B cell (primary cell): ENCODE measurements around the gene FUT9. TPM values are rescaled to one million over a fixed set of nuclear protein-coding genes. Genes with fewer than 3 reads are reported as not detected.

Experiments used
- ATAC-seq: fragments of 200-7000 bp; cut with Tn5 transposase; one replicate; pipeline ENCODE4 v1.10.0; 2021; ENCODE audit warnings: low read depth, mild to moderate bottlenecking, moderate number of reproducible peaks, moderate library complexity
- CTCF ChIA-PET: fragments of 350-600 bp; sonication (Branson Sonifier 250); formaldehyde crosslinking; loops from one replicate; lab custom pipeline; 2021; ENCODE audit warnings: antibody characterized with exemption, inconsistent platforms; lab: Charles Lee
- POLR2A ChIA-PET: fragments of 350-600 bp; sonication (Branson Sonifier 250); formaldehyde crosslinking; loops from one replicate; lab custom pipeline; 2021; ENCODE audit warnings: antibody characterized with exemption; lab: Charles Lee
- DNase-seq: peaks from one replicate; pipeline ENCODE4 v3.0.0; 2013
- H2AFZ ChIP-seq: 2 replicates; pipeline ENCODE4 v1.6.1; 2012; ENCODE audit warnings: mild to moderate bottlenecking, low read depth, low read length; ENCODE audit not compliant: insufficient read depth, poor library complexity, severe bottlenecking
- H3K27ac ChIP-seq, 2 donors: 1 replicate in 1 of 2; 2 replicates in 1 of 2; pipeline ENCODE4 v1.5.1; 2012 to 2013; ENCODE audit warnings: low read length in 2 of 2, mild to moderate bottlenecking in 2 of 2, moderate library complexity in 1 of 2
- H3K27me3 ChIP-seq, 4 experiments: fragments of 200-600 bp in 1 of 4; sonication (generic) in 1 of 4; replicated peaks in 1 of 4; 1 replicate in 2 of 4; 2 replicates in 2 of 4; pipeline versions ENCODE4 v1.6.1 to v1.7.0; 2013 to 2016; ENCODE audit warnings: low read length in 3 of 4, mild to moderate bottlenecking in 2 of 4, mixed read lengths in 1 of 4, moderate library complexity in 1 of 4; ENCODE audit not compliant: insufficient read depth in 4 of 4, control insufficient read depth in 3 of 4; ENCODE audit errors: control extremely low read depth in 1 of 4
- H3K36me3 ChIP-seq, 2 experiments: replicated peaks in 1 of 2; 1 replicate in 1 of 2; 2 replicates in 1 of 2; pipeline versions ENCODE4 v1.6.1 to v1.7.1; 2013; ENCODE audit warnings: low read length in 1 of 2; ENCODE audit not compliant: insufficient read depth in 2 of 2, control insufficient read depth in 1 of 2; ENCODE audit errors: control extremely low read depth in 1 of 2, extremely low read depth in 1 of 2
- H3K4me1 ChIP-seq, 2 donors: fragments of 200-600 bp in 1 of 2; sonication (generic) in 1 of 2; 1 replicate in 1 of 2; 2 replicates in 1 of 2; pipeline versions ENCODE4 v1.5.1 to v1.6.1; 2013 to 2017; ENCODE audit warnings: low read length in 2 of 2; ENCODE audit not compliant: control insufficient read depth in 2 of 2, insufficient read depth in 2 of 2
- H3K4me2 ChIP-seq: replicated peaks from 2 replicates; pipeline ENCODE3; 2012; ENCODE audit warnings: mild to moderate bottlenecking, low read depth, low read length; ENCODE audit not compliant: poor library complexity, severe bottlenecking
- H3K4me3 ChIP-seq, 5 experiments: fragments of 200-600 bp in 1 of 5; sonication (generic) in 1 of 5; 1 replicate in 3 of 5; 2 replicates in 2 of 5; pipeline versions ENCODE4 v1.5.1 to v1.7.0; 2011 to 2016; ENCODE audit warnings: low read length in 4 of 5, mild to moderate bottlenecking in 4 of 5, low read depth in 2 of 5, control low read depth in 1 of 5, moderate library complexity in 1 of 5; ENCODE audit not compliant: insufficient read depth in 1 of 5; ENCODE audit errors: control extremely low read depth in 1 of 5, extremely low read depth in 1 of 5
- H3K79me2 ChIP-seq: fragments of 200-600 bp; sonication (generic); one replicate; pipeline ENCODE4 v1.6.0; 2016; ENCODE audit warnings: low read length; ENCODE audit not compliant: control insufficient read depth, insufficient read depth
- H3K9ac ChIP-seq: fragments of 200-600 bp; sonication (generic); 2 replicates; pipeline ENCODE4 v1.6.1; 2017; ENCODE audit warnings: mild to moderate bottlenecking, low read length, moderate library complexity
- H3K9me3 ChIP-seq, 3 donors: one replicate each; pipeline versions ENCODE4 v1.6.1 to v1.7.1; 2013; ENCODE audit warnings: low read length in 2 of 3; ENCODE audit not compliant: control insufficient read depth in 2 of 3, insufficient read depth in 1 of 3; ENCODE audit errors: control extremely low read depth in 1 of 3
- H4K20me1 ChIP-seq: 2 replicates; pipeline ENCODE4 v1.6.0; 2012; ENCODE audit warnings: mild to moderate bottlenecking, low read length; ENCODE audit not compliant: insufficient read depth, control insufficient read depth, poor library complexity, severe bottlenecking
- H3K27ac Mint-ChIP-seq: one replicate; pipeline ENCODE4 v1.8.0; 2021; ENCODE audit warnings: mixed read lengths
- H3K27me3 Mint-ChIP-seq: one replicate; pipeline ENCODE4 v1.8.0; 2021; ENCODE audit warnings: mixed read lengths
- H3K4me1 Mint-ChIP-seq: one replicate; pipeline ENCODE4 v1.8.0; 2021; ENCODE audit warnings: mixed read lengths
- H3K4me3 Mint-ChIP-seq: one replicate; pipeline ENCODE4 v1.8.0; 2021; ENCODE audit warnings: mixed read lengths
- H3K9me3 Mint-ChIP-seq: one replicate; pipeline ENCODE4 v1.8.0; 2022; ENCODE audit warnings: mixed read lengths; ENCODE audit not compliant: insufficient read depth
- EZH2 ChIP-seq: IDR thresholded peaks from 2 replicates; pipeline ENCODE4 v1.6.1; 2012; ENCODE audit warnings: borderline replicate concordance, low read depth, mild to moderate bottlenecking, moderate library complexity, low read length; ENCODE audit not compliant: insufficient read depth, poor library complexity, severe bottlenecking
- WGBS: methylation state at CpG from one replicate; pipeline ENCODE4 v1.1.5; 2013; ENCODE audit warnings: missing lambda C conversion rate; ENCODE audit not compliant: insufficient coverage; 5-methylcytosine and 5-hydroxymethylcytosine counted together
- intact Hi-C: fragments of 100-400 bp; cut with micrococcal nuclease; formaldehyde crosslinking; loops from one replicate; pipeline ENCODE4 v1.10.0; 2022
- polyA plus RNA-seq: library from polyadenylated mRNA; depleted of rRNA; stranded (reverse); fragments of >200 nt; gene quantifications from 2 replicates; pipeline ENCODE4 v1.2.3, GENCODE V29; 2012
- total RNA-seq, 2 donors: library from RNA; stranded (reverse); fragments of 120-200 nt in 1 of 2; gene quantifications; 1 replicate in 1 of 2; 2 replicates in 1 of 2; pipeline versions ENCODE4 v1.2.3 to v1.2.4, GENCODE V29; 2013 to 2022
- TF ChIP-seq, protein P1 (sequence below): fragments of 200-600 bp; IDR thresholded peaks from one replicate; pipeline ENCODE4 v1.8.0; 2022; ENCODE audit warnings: antibody characterized with exemption, mild to moderate bottlenecking

Gene FUT9
- total and polyA plus RNA-seq, 2 donors (not counting 1 experiment from before 2014, with no cell fraction given) = not detected

DNA sequence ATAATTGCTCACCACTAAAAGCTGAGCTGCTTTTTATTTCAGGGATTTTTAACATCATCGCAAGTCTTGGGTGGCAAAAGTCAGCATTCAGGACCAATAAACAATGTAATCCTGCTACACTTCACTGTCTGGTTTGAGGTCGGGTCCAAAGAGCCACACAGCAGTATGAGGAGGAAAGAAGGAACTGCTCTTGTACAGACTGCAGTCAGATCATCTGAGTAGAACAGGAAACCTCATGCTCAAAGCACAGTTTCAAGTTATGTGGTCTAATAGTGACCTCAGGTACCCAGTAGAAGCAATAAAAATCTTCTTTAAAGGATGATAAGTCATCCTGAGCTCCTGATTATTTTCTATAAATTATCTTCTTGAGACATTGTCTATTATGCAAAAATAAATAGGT lies 211.4 kb downstream of the FUT9 start:
- ChIA-PET CTCF (no interaction called here), POLR2A (no interaction called here)
- WGBS = 100% methylated on average over 1 of the region's 2 CpGs
- H3K27ac Mint-ChIP-seq = no peak overlapping the region
- TF ChIP-seq EZH2 = no peak
- TF ChIP-seq, protein P1, sequence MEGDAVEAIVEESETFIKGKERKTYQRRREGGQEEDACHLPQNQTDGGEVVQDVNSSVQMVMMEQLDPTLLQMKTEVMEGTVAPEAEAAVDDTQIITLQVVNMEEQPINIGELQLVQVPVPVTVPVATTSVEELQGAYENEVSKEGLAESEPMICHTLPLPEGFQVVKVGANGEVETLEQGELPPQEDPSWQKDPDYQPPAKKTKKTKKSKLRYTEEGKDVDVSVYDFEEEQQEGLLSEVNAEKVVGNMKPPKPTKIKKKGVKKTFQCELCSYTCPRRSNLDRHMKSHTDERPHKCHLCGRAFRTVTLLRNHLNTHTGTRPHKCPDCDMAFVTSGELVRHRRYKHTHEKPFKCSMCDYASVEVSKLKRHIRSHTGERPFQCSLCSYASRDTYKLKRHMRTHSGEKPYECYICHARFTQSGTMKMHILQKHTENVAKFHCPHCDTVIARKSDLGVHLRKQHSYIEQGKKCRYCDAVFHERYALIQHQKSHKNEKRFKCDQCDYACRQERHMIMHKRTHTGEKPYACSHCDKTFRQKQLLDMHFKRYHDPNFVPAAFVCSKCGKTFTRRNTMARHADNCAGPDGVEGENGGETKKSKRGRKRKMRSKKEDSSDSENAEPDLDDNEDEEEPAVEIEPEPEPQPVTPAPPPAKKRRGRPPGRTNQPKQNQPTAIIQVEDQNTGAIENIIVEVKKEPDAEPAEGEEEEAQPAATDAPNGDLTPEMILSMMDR = no peak
- H3K4me2 ChIP-seq = no peak overlapping the region
- ATAC-seq = no peak
- H3K4me3 ChIP-seq = no peak overlapping the region
- H3K9me3 ChIP-seq = no peaks in the 10 kb centered on the region
- H3K27me3 ChIP-seq = no peaks in the 10 kb centered on the region
- peaks cover 2% of the 10 kb centered on the region for H3K9me3 Mint-ChIP-seq
- H2AFZ ChIP-seq = no peak overlapping the region
- H3K4me1 Mint-ChIP-seq = no peaks in the 10 kb centered on the region
- H3K79me2 ChIP-seq = no peaks in the 10 kb centered on the region
- no peak for DNase-seq
- H3K4me1 ChIP-seq = no peaks in the 10 kb centered on the region
- intact Hi-C loops = no loop called here
- no peaks in the 10 kb centered on the region for H3K27me3 Mint-ChIP-seq
- H3K36me3 ChIP-seq = no peaks in the 10 kb centered on the region
- H3K4me3 Mint-ChIP-seq = no peak overlapping the region
- H3K9ac ChIP-seq = no peak overlapping the region
- no peaks in the 10 kb centered on the region for H4K20me1 ChIP-seq
- H3K27ac ChIP-seq = no peak overlapping the region

DNA sequence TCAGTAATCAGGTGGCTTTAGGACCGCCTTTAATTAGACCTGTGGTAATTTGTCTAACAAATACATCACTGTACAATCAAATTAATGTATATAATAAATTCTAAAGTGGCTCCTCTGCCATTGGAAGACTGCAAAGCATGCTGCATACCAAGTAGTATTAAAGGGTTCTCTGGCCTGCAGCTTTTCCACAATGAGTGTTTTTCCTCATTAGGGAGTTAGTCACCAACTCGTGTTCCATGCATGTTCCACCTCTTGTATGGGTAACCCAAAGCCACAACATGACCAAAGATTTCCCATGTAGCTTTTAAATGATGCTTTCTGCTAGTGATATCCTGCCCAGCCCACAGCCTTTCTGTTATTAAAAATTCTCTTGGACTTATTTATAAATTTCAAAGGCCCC lies 218.7 kb downstream of the FUT9 start:
- no peak overlapping the region for H3K4me3 ChIP-seq
- no peak overlapping the region for H2AFZ ChIP-seq
- Mint-ChIP-seq H3K4me1 (no peaks in the 10 kb centered on the region), H3K27ac (no peak overlapping the region), H3K27me3 (no peaks in the 10 kb centered on the region), H3K4me3 (no peak overlapping the region), H3K9me3 (no peaks in the 10 kb centered on the region)
- no peaks in the 10 kb centered on the region for H4K20me1 ChIP-seq
- no peak overlapping the region for H3K4me2 ChIP-seq
- intact Hi-C loops = no loop called here
- ChIA-PET POLR2A (no interaction called here), CTCF (no interaction called here)
- no peaks in the 10 kb centered on the region for H3K27me3 ChIP-seq
- no peaks in the 10 kb centered on the region for H3K9me3 ChIP-seq
- no peaks in the 10 kb centered on the region for H3K79me2 ChIP-seq
- no peak overlapping the region for H3K27ac ChIP-seq
- TF ChIP-seq, protein P1 = no peak
- no peak for TF ChIP-seq EZH2
- H3K9ac ChIP-seq = no peak overlapping the region
- no peak for ATAC-seq
- no peak for DNase-seq
- H3K36me3 ChIP-seq = no peaks in the 10 kb centered on the region
- 50% methylated on average over 1 of the region's 2 CpGs for WGBS
- H3K4me1 ChIP-seq = no peaks in the 10 kb centered on the region
